GM12801 (cell line): ENCODE results near the gene AFF3.

Source experiments
- CTCF ChIP-seq: IDR thresholded peaks from one replicate; pipeline ENCODE4 v1.5.1; 2011; ENCODE audit warnings: control low read depth; ENCODE audit not compliant: insufficient read length; ENCODE audit errors: extremely low read depth

Gene AFF3

GRCh38 chr2:99621774-99622173 is 520.6 kb downstream of the AFF3 start:
- TF ChIP-seq CTCF, result no peak

GRCh38 chr2:99621106-99621505 is 521.3 kb downstream of the AFF3 start:
- no peak for TF ChIP-seq CTCF

- no peak for TF ChIP-seq CTCF
Measured at GRCh38 chr2:99619151-99619550, 523.2 kb downstream of the AFF3 start.

GRCh38 chr2:99618579-99619097 is 523.8 kb downstream of the AFF3 start:
- TF ChIP-seq CTCF, result no peak

GRCh38 chr2:99617811-99618210 is 524.6 kb downstream of the AFF3 start:
- TF ChIP-seq CTCF, result no peak

- TF ChIP-seq CTCF, result no peak
Measured at GRCh38 chr2:99615247-99615771, 527.1 kb downstream of the AFF3 start.

GRCh38 chr2:99613980-99614379 is 528.4 kb downstream of the AFF3 start:
- no peak for TF ChIP-seq CTCF
